HG02852 (cell line): Measurements from ENCODE around the gene CRADD.
A peak's percentile ranks its signal among the peaks of the same experiment; 100 is the strongest.

ENCODE experiments used
- ATAC-seq: cut with Tn5 transposase; IDR thresholded peaks from one replicate; pipeline ENCODE4 v1.9.1; 2021; ENCODE audit warnings: mild to moderate bottlenecking, moderate library complexity; ENCODE audit not compliant: unreplicated experiment

Gene CRADD

DNA sequence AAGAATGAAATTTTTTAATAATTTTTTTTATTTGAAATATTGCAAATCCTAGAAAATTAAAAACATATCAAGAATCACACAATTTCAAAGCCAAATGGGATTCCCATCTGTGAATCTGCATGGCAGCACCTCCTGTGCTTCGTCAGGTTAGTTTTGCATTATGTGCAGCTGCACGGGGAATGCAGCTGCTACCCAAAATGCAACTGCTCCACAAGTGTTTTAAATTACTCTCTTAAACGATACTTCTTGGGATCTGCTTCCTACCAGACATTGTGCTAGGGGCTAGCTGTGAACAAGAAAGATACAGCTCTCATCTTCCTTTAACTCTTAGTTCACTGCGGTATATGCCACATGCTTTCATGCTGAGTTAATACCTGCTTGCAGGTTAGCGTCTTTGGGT lies 154.2 kb downstream of the CRADD start:
- ATAC-seq: no peak

DNA sequence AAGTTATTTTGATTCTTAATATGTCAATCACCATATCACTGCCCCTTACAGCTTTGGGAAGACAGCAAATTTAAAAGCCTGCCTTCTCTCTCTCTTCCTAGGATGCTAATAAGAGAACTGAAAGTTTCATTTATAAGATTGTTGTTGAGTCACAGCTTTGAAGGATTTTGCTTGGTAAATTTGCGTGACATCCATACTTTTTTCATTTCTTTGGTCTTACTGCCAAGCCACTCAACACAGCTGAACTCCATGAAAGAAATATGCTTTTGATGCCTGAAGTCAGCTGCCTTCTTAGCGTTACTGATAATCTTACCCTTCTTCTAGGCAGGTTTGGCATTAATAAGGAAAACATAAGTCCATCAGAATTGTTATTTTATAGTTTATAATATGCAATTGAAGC lies 155.0 kb downstream of the CRADD start:
- no peak for ATAC-seq

DNA sequence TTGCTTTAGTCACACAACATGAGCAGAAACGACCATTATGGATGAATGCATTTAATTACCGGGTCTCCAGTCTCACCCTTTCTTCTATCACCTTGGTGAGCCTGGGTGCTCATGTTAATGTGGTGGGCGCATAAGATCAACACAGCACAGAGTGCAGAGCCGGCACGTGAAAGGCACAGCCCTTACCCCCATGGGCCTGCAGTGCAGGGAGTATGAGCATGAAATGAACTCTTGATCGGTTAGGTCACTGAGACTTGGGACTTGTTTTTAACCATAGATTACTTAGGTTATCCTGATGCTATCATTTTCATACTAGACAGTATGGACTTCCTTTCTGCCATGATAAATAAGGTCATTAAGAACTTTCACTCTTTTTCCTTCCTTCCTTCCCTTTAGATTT lies 156.8 kb downstream of the CRADD start:
- no peak for ATAC-seq

DNA sequence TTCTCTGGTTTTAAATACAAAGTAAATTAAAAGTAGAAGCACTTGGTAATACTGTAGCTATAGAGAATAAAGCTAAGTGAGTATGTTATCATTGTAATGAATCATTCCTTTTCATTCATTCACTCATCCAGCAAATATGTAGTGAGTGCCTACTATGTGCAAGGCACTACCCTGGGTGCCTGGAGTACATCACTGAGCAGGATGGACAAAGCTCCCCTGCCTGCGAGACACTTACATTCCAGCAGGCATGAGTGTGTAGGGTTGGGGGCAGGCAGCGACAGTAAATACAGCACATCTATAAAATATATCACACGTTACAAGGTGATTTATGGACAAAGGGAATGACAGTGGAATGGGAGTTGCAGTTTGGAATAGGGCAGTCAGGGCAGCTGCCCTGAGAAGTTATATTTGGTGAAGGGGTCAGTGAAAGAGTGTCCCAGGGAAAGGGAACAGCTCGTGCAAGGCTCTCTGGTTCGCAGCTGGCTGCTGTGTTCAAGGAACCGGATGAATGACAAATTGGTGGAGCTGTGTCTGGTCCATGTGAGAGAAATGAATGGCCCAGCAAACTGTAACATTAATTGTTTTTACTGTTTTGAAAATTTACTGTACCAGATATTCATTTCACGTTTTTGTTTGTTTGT lies 159.6 kb downstream of the CRADD start:
- no peak for ATAC-seq

DNA sequence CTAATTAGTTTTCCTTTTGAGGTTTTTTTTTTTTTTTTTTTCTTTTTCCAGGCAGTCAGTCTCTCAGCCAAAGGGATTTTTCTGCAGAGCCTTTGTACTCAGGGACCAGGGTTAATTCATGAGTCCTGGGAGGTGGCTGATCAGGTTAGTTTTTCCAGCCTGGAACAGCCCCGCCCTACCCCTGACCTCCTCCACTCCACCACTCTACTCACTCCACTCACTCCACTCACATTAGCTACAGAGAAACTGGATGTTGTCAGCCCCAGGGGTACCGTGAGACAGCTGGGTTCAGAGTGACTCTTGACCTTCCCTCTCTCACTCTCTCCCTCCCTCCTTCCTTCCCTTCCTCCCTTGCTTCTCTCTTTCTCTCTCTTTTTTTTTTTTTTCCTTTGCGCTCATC lies 161.0 kb downstream of the CRADD start:
- no peak for ATAC-seq

DNA sequence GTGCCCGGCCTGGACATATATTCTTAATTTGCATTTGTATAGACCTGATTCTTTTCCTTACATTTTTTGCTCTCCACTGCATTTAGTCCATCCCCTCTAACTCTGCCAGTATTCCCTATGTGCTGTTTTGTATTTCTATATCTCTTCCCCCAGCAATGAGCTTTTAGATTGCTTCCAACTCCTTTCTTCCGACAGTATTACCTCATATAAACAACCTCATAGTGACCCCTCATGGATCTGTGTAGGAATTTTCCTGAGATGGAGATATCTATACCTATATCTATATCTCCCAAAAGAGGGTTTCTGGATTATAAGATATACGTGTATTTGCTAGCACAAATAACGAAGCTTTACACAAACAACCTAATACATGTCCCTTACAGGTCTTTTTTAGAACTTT lies 161.9 kb downstream of the CRADD start:
- no peak for ATAC-seq

DNA sequence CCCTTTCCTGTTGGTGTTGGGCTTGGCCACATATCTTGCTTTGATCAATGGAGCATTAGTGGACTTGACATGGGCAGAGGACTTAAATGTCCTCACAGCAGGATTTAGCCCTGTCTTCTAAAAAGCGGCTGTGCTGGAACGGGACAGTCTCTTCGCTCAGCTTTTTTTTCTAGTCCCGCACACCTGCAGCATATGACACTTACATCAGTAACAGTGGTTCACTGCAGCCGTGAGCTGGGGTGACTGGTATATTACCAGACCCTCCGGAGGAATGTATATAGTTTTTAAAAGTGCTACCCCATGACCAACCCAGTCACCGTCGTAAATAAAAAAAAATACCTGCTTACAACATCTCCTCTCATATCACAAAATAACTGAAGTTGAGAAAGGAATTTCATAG lies 164.5 kb downstream of the CRADD start:
- ATAC-seq: no peak

DNA sequence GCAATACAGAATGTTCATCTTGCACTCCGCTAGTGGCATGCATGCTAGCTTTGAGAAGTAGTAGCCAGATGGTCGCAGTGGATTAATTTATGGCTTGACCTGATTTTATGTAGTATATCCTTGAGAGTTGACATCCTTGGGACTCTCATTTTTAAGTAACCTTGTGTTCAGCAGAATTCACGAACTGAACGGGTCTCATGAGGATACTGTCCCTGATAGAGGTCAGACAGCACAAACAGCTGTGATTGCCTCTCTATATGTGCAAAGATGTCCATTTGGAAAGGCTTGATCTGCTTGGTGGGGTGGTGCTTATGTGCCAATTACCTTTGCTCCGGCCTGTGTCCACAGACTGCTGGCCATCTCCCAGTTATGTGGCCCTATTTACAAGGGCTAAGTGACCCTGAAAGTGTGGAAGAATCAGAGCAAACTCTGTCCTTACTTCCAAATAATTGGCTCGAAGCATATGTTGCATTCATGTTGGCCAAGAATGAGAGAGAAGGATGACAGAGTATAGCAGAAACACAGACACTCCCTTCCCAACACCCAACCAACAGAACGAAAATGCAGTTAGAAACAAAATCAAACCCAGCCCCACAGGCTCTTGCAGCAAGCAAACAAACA lies 167.1 kb downstream of the CRADD start:
- ATAC-seq: no peak

DNA sequence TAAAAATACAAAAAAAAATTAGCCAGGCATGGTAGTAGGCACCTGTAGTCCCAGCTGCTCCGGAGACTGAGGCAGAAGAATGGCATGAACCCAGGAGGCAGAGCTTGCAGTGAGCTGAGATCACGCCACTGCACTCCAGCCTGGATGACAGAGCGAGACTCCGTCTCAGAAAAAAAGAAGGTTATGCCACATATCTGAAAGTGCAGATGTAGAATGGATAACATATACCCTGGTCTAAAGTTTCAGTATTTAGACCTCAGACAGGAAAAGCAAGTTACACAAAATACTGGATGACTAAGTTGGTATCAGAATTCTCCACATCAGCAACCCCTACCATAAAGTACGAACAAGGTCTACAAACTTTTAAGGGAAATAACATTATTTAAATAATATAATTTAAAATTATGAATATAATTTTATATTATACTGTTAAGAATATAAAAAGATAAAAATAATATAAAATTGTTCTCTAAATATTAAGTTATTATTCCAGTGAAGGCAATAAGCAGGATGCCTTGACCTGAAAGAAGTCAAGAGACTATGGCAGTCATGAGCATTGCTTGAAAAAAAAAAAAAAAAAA lies 169.9 kb downstream of the CRADD start:
- ATAC-seq: no peak

DNA sequence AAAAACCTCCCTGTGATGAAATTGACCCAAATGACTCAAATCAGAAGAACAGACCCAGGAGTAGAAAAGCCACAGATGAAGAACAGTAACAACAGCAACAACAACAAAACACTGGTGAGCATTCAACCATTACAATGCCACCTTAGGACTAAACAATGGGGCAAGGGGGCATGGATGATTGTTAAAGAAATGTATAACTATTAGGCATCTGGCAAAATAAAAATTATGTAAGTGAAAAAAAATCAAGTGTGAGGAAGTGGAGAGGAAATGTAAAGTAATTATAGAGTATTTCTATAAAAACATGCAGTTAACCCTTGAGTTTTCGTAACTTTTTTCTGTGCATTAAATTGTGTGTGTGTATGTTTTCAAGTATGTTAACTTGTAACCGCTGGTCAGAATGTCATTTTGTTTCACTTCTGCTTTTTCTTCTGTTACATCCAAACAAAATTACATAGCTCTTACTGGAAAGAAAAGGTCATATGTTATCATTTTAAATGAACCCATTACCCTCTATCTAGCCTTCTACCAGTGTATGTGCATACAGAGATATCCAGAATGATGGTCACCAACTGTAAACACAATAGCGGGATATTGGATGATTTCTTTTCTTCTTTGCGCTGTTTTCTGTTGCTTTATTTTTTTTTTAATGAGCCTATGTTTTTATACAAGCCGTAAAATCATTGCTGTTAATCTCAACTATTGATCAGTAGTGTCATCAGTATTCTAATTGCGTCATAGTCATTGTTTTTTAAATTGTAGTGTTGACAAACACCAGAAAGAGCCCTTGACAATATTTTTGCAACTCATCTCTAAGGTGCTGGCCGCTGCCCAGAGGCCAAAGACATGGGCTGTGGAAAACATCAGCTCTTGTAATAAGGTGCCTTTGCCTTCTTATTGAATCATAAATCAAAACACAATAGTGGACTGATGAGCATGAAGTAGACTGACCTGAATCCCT lies 170.6 kb downstream of the CRADD start:
- ATAC-seq: peak; percentile 82

DNA sequence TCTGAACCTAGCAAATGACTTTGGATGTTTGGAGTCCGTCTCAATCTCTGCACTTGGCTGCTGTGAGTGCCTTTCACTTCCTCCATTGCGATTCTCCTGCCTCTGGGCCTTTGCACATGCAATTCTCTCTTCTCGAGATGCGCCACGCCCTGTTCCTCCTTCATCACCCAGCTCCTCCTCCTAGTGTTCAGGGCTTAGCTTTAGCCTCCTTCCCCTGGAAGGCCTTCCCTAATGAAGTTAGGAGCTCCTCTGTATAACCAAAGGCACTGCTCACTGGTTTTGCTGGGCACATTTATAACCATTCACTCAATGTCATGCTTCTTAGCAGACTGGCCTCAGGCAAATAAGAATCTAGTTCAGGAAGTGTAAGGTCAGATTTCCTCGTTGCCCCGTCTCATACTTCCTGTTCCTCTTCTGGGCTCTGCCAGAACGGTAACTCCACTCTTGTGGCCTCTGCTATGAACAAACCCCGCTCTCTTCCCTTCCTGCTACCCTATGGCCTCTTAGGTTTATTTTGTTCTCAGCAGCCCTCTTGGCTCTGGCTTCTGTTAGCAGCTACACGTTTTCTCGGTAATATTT lies 171.4 kb downstream of the CRADD start:
- ATAC-seq: no peak

DNA sequence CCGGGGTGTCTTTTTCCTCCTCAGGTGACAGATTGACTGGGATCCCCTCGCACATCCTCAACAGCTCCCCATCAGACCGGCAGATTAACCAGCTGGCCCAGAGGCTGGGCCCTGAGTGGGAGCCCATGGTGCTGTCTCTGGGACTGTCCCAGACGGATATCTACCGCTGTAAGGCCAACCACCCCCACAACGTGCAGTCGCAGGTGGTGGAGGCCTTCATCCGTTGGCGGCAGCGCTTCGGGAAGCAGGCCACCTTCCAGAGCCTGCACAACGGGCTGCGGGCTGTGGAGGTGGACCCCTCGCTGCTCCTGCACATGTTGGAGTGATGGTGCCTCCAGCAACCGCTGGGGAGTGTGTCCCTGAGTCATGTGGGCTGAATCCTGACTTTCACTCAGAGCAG lies 172.8 kb downstream of the CRADD start:
- no peak for ATAC-seq

DNA sequence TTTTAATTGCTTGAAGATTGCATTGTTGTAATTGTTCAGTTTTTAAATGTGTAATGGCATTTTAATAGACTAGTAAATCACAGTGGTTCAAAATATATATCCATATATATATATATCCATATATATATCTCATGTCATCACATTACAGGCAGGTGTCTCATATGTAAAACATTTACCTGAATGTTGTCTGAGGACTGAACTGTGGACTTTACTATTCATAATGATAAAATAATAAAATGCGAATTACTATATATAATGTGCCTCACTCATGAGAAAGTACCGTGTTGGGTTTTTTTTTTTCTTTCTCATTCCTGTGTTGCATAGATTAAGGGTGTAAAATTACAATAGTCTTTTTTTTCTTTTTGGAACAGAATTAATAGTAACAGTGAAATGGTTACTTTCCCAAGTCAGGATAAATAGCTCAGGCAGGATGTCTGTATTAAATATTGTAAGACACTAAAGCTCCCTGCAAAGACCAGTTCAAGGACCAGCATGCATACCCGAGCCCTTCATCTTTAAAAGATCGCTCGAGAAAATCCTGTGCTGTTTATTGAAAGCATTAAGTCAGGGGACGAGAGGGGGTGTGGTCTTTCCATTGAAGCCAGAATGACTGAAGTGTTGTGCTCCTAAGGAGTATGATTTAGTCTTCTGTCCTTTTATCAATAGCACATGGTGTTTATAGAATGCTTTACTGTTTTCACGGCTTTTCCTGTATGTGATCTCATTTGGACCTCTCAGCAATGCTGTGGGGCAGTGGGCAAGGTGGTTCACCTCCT lies 173.5 kb downstream of the CRADD start:
- ATAC-seq: no peak

DNA sequence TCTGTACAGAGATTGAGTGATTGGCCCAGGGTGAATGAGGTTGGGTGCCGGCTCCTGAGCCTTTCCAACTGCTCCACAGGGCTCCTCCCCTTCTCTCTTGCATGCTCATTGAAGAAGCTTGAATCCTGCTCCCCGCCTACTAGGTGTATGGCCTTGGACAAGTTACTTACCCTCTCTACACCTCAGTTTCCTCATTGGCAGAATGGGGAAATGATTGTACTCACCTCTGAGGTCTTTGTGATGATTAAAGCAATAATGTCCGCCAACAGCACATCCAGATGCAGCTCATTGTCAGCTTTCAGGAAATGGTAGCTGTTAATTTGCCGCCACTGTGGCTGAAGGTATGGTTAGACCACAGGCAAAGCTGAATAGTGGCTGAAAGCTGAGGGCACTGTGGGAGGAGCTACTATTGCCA lies 174.1 kb downstream of the CRADD start:
- ATAC-seq: no peak

DNA sequence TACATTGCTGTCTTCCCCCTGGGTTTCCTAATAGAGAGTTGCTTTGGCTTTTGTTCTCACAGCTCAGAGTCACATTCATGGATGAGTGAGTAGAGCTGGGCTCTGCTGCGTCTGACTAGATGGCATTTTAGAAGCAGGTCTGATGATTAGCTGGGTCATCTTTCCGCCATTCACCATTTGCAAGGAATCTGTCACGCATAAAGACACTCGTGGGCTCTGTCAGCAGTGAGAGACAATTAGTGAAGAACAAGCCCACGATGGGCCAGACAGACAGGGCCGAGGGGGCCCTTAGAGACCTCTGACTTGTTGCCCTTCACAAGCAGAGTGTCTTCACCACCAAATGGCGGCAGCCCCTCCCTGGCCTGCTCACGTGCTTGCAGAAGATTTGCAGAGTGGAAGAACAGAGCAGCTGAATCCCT lies 175.0 kb downstream of the CRADD start:
- no peak for ATAC-seq

DNA sequence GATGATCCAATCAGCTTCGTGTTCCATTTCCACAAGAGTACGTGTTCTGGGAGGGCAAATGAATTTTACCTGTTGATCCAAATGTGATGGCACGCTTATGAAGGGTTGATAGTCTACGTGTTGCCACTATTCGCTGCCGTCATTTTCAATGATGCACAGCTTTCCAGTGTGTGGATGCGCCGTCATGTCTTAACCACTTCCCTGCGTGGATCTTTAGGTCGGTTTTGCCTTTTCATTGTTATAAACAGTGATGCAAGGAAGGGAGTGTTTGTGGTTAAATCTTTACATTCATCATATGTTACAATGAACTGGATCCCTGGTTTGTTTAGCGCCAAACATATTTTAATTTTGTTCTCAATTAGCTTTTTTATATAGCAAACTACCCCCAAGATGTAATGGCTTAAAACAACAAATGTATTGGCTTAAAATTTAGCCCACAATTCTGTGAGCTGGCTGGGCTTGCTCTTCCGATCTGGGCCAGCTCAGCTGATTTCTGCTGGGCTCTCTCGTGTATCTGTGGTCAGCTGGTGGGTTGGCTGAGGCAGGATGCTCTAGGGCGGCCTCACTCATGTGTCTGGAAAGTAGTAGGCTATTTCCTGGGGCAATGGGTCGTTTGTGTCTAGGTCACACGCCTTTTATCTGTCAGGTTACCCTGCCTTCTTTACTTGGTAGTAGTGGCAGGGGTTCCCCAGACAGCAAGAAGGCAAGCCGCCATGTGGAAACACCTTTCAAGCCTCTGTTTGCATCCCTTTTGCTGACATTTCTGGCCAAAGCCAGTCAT lies 176.7 kb downstream of the CRADD start:
- no peak for ATAC-seq

DNA sequence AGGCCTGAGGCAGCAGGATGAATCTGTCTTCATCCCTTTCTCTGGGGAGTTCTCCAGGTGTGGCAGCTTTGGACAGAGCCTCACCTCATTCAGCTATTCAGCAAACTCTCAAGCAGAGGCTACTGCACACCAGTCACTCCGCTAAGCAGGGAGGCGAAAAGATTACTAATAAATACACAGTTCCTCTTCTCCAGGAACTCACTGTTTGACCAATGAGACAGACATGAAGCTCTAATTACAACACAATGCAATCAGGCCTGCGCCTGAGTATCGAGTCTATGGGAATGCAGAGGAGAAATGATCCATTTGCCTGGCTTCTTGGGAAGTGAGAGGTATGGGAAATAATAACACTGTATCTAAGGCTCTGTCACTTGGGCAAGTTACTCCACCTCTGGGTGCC lies 178.1 kb downstream of the CRADD start:
- no peak for ATAC-seq

DNA sequence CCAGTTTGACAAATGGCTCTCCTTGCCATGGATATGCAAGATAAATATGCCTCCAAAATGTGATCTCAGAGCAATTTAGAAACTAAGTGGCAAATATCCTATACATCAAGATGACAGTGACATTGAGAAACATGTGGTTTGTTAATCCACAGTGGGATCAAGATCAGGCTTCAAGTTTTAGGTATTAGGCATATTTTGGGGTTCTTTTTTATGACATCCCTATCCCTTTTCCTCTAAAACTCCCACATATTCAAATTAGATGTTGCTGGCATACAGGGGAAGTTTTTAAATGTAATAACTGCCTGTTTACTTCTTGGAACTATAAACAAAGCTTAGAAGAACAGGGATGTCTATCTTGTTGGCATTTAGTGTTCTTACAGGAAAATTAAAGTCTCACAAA lies 179.4 kb downstream of the CRADD start:
- no peak for ATAC-seq

DNA sequence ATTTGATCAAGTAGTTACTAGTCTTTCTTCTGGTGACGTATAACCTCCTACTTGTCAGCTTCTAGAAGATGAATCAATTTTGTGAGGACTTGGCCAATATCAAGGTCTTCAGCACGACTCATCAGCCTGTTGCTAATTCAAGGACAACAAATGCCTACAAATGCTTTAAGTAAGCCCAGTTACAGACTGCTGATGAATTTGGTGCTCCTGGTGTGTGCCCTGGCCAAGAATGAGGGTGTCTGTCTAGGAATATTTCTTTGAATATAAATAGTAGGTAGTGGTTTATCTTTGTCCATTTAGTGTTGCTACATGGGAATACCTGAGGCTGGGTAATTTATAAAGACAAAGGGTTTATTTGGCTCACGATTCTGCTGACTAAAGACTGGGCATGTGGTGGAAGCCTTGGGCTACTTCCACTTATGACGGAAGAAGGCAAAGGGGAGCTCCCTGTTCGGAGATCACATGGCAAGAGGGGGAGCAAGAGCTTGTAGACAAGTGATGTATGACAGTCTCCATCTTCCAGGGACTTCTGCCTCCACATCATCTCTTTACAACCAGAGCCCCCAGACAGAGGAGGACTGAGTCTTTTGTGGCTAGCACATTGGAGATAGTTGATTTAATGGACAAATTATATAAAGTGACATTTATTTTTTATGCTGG lies 180.2 kb downstream of the CRADD start:
- ATAC-seq: no peak
